Trophoblast cell (in vitro differentiated cells and primary cell): ENCODE results near the gene PLEKHM3.

Source experiments
- DNase-seq, 2 donors: peaks; one replicate each; pipeline ENCODE4 v3.0.0-alpha.2; 2016
- H2AFZ ChIP-seq: 2 replicates; pipeline ENCODE4 v1.6.1; 2013; ENCODE audit warnings: low read length, moderate library complexity, mild to moderate bottlenecking; ENCODE audit not compliant: insufficient read depth, poor library complexity
- H2AK5ac ChIP-seq: 2 replicates; pipeline ENCODE4 v1.6.1; 2013; ENCODE audit warnings: mild to moderate bottlenecking, low read length
- H2BK120ac ChIP-seq: 2 replicates; pipeline ENCODE4 v1.6.1; 2013; ENCODE audit warnings: low read length, mild to moderate bottlenecking, moderate library complexity; ENCODE audit not compliant: insufficient read depth, poor library complexity
- H2BK12ac ChIP-seq: 2 replicates; pipeline ENCODE4 v1.6.1; 2013; ENCODE audit warnings: mild to moderate bottlenecking, low read length, moderate library complexity
- H2BK5ac ChIP-seq: 2 replicates; pipeline ENCODE4 v1.6.1; 2013; ENCODE audit warnings: low read length, low read depth, moderate library complexity, mild to moderate bottlenecking; ENCODE audit not compliant: poor library complexity
- H3K14ac ChIP-seq: 2 replicates; pipeline ENCODE4 v1.6.1; 2013; ENCODE audit warnings: mild to moderate bottlenecking, low read length
- H3K18ac ChIP-seq: 2 replicates; pipeline ENCODE4 v1.6.1; 2013; ENCODE audit warnings: mild to moderate bottlenecking, low read length
- H3K23ac ChIP-seq: 2 replicates; pipeline ENCODE4 v1.6.1; 2013; ENCODE audit warnings: low read length
- H3K27ac ChIP-seq: 2 replicates; pipeline ENCODE4 v1.5.1; 2013; ENCODE audit warnings: low read depth, mild to moderate bottlenecking, inconsistent platforms, low read length, moderate library complexity
- H3K27me3 ChIP-seq: 2 replicates; pipeline ENCODE4 v1.6.1; 2013; ENCODE audit warnings: inconsistent platforms, mild to moderate bottlenecking, low read length, moderate library complexity; ENCODE audit not compliant: insufficient read depth
- H3K36me3 ChIP-seq, 2 experiments: 1 replicate in 1 of 2; 2 replicates in 1 of 2; pipeline ENCODE4 v1.6.1; 2013; ENCODE audit warnings: low read length in 2 of 2, mild to moderate bottlenecking in 2 of 2, moderate library complexity in 1 of 2; ENCODE audit not compliant: insufficient read depth in 2 of 2, control insufficient read depth in 1 of 2
- H3K4ac ChIP-seq: 2 replicates; pipeline ENCODE4 v1.6.1; 2013; ENCODE audit warnings: low read depth, mild to moderate bottlenecking, low read length, moderate library complexity
- H3K4me1 ChIP-seq, 2 experiments: 1 replicate in 1 of 2; 2 replicates in 1 of 2; pipeline ENCODE4 v1.6.1; 2013; ENCODE audit warnings: low read length in 2 of 2, mild to moderate bottlenecking in 2 of 2, moderate library complexity in 1 of 2; ENCODE audit not compliant: insufficient read depth in 2 of 2, control insufficient read depth in 1 of 2
- H3K4me2 ChIP-seq: 2 replicates; pipeline ENCODE4 v1.6.1; 2013; ENCODE audit warnings: inconsistent platforms, mild to moderate bottlenecking, low read length, moderate library complexity
- H3K4me3 ChIP-seq: 2 replicates; pipeline ENCODE4 v1.5.1; 2013; ENCODE audit warnings: mild to moderate bottlenecking, low read depth, low read length, inconsistent platforms
- H3K79me1 ChIP-seq: one replicate; pipeline ENCODE4 v1.6.1; 2013; ENCODE audit warnings: low read length
- H3K79me2 ChIP-seq: 2 replicates; pipeline ENCODE4 v1.6.1; 2013; ENCODE audit warnings: low read length, mild to moderate bottlenecking; ENCODE audit not compliant: control insufficient read depth, insufficient read depth, poor library complexity
- H3K9ac ChIP-seq: 2 replicates; pipeline ENCODE4 v1.6.1; 2013; ENCODE audit warnings: mild to moderate bottlenecking, low read length
- H3K9me3 ChIP-seq: 2 replicates; pipeline ENCODE4 v1.6.1; 2013; ENCODE audit warnings: low read depth, mild to moderate bottlenecking, control low read depth, inconsistent platforms, low read length; ENCODE audit not compliant: insufficient read depth
- H4K12ac ChIP-seq: 2 replicates; pipeline ENCODE4 v1.6.1; 2013; ENCODE audit warnings: low read depth, mild to moderate bottlenecking, low read length, moderate library complexity
- H4K8ac ChIP-seq: 2 replicates; pipeline ENCODE4 v1.6.1; 2013; ENCODE audit warnings: low read depth, mild to moderate bottlenecking, low read length, moderate library complexity
- H4K91ac ChIP-seq: one replicate; pipeline ENCODE4 v1.6.1; 2013; ENCODE audit warnings: low read depth, mild to moderate bottlenecking, low read length, moderate library complexity
- WGBS: extraction: QIAGEN DNeasy Blood & Tissue Kit; methylation state at CpG from one replicate; pipeline ENCODE4 v1.1.7; 2013; ENCODE audit warnings: missing lambda C conversion rate; ENCODE audit not compliant: insufficient read length, insufficient coverage; ENCODE audit errors: extremely low coverage; 5-methylcytosine and 5-hydroxymethylcytosine counted together

Gene PLEKHM3

GRCh38 chr2:207852791-207853190 lies 172.5 kb downstream of the PLEKHM3 start:
- Histone ChIP-seq H4K12ac (no peak overlapping the region), H3K18ac (no peak overlapping the region), H3K27me3 (no peaks in the 10 kb centered on the region), H3K23ac (no peak overlapping the region), H2BK5ac (no peak overlapping the region), H3K4me1 (peaks cover 0 to 9% of the 10 kb centered on the region in 2 experiments), H3K9me3 (no peaks in the 10 kb centered on the region), H2BK120ac (no peak overlapping the region), H3K4me2 (no peak overlapping the region), H2AFZ (no peak overlapping the region), H4K8ac (no peak overlapping the region), H3K79me2 (no peaks in the 10 kb centered on the region), H2AK5ac (no peak overlapping the region), H3K9ac (no peak overlapping the region), H3K14ac (no peak overlapping the region), H4K91ac (no peak overlapping the region), H3K27ac (no peak overlapping the region), H3K4me3 (no peak overlapping the region), H3K36me3 (no peaks in the 10 kb centered on the region), H3K4ac (no peak overlapping the region), H2BK12ac (no peak overlapping the region), H3K79me1 (no peaks in the 10 kb centered on the region)
- no CpG with 5 or more reads among the region's 3 CpGs for WGBS
- DNase-seq, result no peak

GRCh38 chr2:207849443-207849842 lies 175.9 kb downstream of the PLEKHM3 start:
- no peak overlapping the region for H2BK5ac ChIP-seq
- no peak overlapping the region for H3K9ac ChIP-seq
- no CpG with 5 or more reads among the region's 1 CpG for WGBS
- no peak overlapping the region for H2AK5ac ChIP-seq
- peak in 1 of 2 donors; percentile 20 for DNase-seq
- no peak overlapping the region for H3K23ac ChIP-seq
- H4K8ac ChIP-seq, result no peak overlapping the region
- H4K91ac ChIP-seq, result no peak overlapping the region
- no peak overlapping the region for H2AFZ ChIP-seq
- H3K27ac ChIP-seq, result no peak overlapping the region
- H3K4me2 ChIP-seq, result no peak overlapping the region
- no peak overlapping the region for H3K18ac ChIP-seq
- no peaks in the 10 kb centered on the region for H3K9me3 ChIP-seq
- H3K14ac ChIP-seq, result no peak overlapping the region
- H2BK120ac ChIP-seq, result no peak overlapping the region
- H3K79me2 ChIP-seq, result no peaks in the 10 kb centered on the region
- H3K4me3 ChIP-seq, result no peak overlapping the region
- H4K12ac ChIP-seq, result no peak overlapping the region
- no peaks in the 10 kb centered on the region for H3K79me1 ChIP-seq
- no peaks in the 10 kb centered on the region for H3K27me3 ChIP-seq
- H3K36me3 ChIP-seq, result no peaks in the 10 kb centered on the region
- H3K4ac ChIP-seq, result no peak overlapping the region
- H2BK12ac ChIP-seq, result no peak overlapping the region
- H3K4me1 ChIP-seq, result peaks cover 0 to 8% of the 10 kb centered on the region in 2 experiments

- Histone ChIP-seq H3K9me3 (no peaks in the 10 kb centered on the region), H4K8ac (no peak overlapping the region), H3K18ac (no peak overlapping the region), H3K27me3 (no peaks in the 10 kb centered on the region), H3K4me3 (no peak overlapping the region), H3K4me1 (peaks cover 0 to 8% of the 10 kb centered on the region in 2 experiments), H2BK120ac (no peak overlapping the region), H3K4ac (no peak overlapping the region), H4K91ac (no peak overlapping the region), H3K27ac (no peak overlapping the region), H3K79me2 (no peaks in the 10 kb centered on the region), H3K79me1 (no peaks in the 10 kb centered on the region), H3K14ac (no peak overlapping the region), H4K12ac (no peak overlapping the region), H3K36me3 (no peaks in the 10 kb centered on the region), H2AK5ac (no peak overlapping the region), H3K23ac (no peak overlapping the region), H3K4me2 (no peak overlapping the region), H2BK5ac (no peak overlapping the region), H3K9ac (no peak overlapping the region), H2BK12ac (no peak overlapping the region), H2AFZ (no peak overlapping the region)
- WGBS, result no CpG with 5 or more reads among the region's 4 CpGs
- DNase-seq, result no peak
Measured at GRCh38 chr2:207848545-207848928, 176.8 kb downstream of the PLEKHM3 start.

- Histone ChIP-seq H3K79me2 (no peaks in the 10 kb centered on the region), H3K14ac (no peak overlapping the region), H3K18ac (no peak overlapping the region), H3K4ac (no peak overlapping the region), H2BK120ac (no peak overlapping the region), H2BK12ac (no peak overlapping the region), H3K9ac (no peak overlapping the region), H3K9me3 (no peaks in the 10 kb centered on the region), H2AK5ac (no peak overlapping the region), H3K4me2 (no peak overlapping the region), H3K36me3 (no peaks in the 10 kb centered on the region), H3K4me3 (no peak overlapping the region), H3K27me3 (no peaks in the 10 kb centered on the region), H3K79me1 (no peaks in the 10 kb centered on the region), H3K27ac (no peak overlapping the region), H3K23ac (no peak overlapping the region), H2AFZ (no peak overlapping the region), H4K12ac (no peak overlapping the region), H4K91ac (no peak overlapping the region), H3K4me1 (peaks cover 0 to 8% of the 10 kb centered on the region in 2 experiments), H2BK5ac (no peak overlapping the region), H4K8ac (no peak overlapping the region)
- peak; percentile 30 to 71 for DNase-seq
- WGBS, result no CpG with 5 or more reads among the region's 4 CpGs
Measured at GRCh38 chr2:207847807-207848544, 177.4 kb downstream of the PLEKHM3 start.
